K562 (cell line): Measurements from ENCODE around the gene SPAM1. TPM values are rescaled to one million over a fixed set of nuclear protein-coding genes. Genes with fewer than 3 reads are reported as not detected.

Experiments used
- ARNT ChIP-seq, 2 experiments: fragments of 450-650 bp; IDR thresholded peaks; 2 replicates each; pipeline ENCODE4 v1.6.1; 2016; ENCODE audit warnings: mild to moderate bottlenecking in 1 of 2
- BCL6 ChIP-seq: fragments of 250-450 bp; sonication (Bioruptor Pico); IDR thresholded peaks from 2 replicates; pipeline ENCODE4 v1.4.0; 2020
- BRF1 ChIP-seq: IDR thresholded peaks from 3 replicates; pipeline ENCODE4 v1.6.1; 2011; ENCODE audit warnings: borderline replicate concordance, mild to moderate bottlenecking; ENCODE audit not compliant: insufficient read length; ENCODE audit errors: extremely low read depth
- CBX2 ChIP-seq: fragments of 200-600 bp; sonication (generic); IDR thresholded peaks from one replicate; pipeline ENCODE4 v1.6.1; 2012; ENCODE audit warnings: mild to moderate bottlenecking, low read length, inconsistent platforms; ENCODE audit not compliant: insufficient read depth, poor library complexity, severe bottlenecking
- CUX1 ChIP-seq: fragments of 200-800 bp; sonication (Bioruptor generic); IDR thresholded peaks from 2 replicates; pipeline ENCODE4 v1.6.1; 2016; ENCODE audit warnings: missing genetic modification characterization, missing compliant biosample characterization
- EHMT2 ChIP-seq: fragments of 450-650 bp; IDR thresholded peaks from 2 replicates; pipeline ENCODE4 v1.6.1; 2018; ENCODE audit warnings: antibody characterized with exemption
- GTF2F1 ChIP-seq: IDR thresholded peaks from 2 replicates; pipeline ENCODE4 v1.6.1; 2011; ENCODE audit warnings: low read depth, low read length, improper control_type of control experiment
- MAZ ChIP-seq, 2 experiments: fragments of 450-650 bp in 1 of 2; sonication (generic) in 1 of 2; formaldehyde crosslinking; IDR thresholded peaks in 1 of 2; conservative IDR thresholded peaks in 1 of 2; 2 replicates each; pipeline versions ENCODE4 v1.4.0 to v1.5.0; 2020; ENCODE audit warnings: mild to moderate bottlenecking in 1 of 2, missing genetic modification reagents in 1 of 2
- MBD2 ChIP-seq: sonication (generic); IDR thresholded peaks from 2 replicates; pipeline ENCODE4 v1.6.1; 2016; ENCODE audit warnings: low read depth, borderline replicate concordance
- ZBTB2 ChIP-seq: fragments of 450-650 bp; IDR thresholded peaks from 2 replicates; pipeline ENCODE4 v1.6.1; 2016; ENCODE audit warnings: antibody characterized with exemption
- polyA plus RNA-seq, 8 experiments: library from polyadenylated mRNA; depleted of rRNA in 4 of 8; stranded (reverse) in 5 of 8; unstranded in 3 of 8; fragments of >200 nt; fragmentation: Nextera tagmentation in 2 of 8; fragmentation: Illumina TruSeq in 1 of 8; extraction: Ambion mirVana in 2 of 8; extraction: Trizol in 1 of 8; gene quantifications; 2 replicates each; pipeline versions ENCODE4 v1.2.1 to v1.2.3, GENCODE V29; 2011 to 2014; ENCODE audit warnings: inconsistent platforms in 1 of 8, missing spikeins in 1 of 8
- total RNA-seq, 7 experiments: library from RNA; depleted of rRNA in 6 of 7; stranded (reverse); fragments of >200 nt in 6 of 7; fragmentation: Illumina TruSeq in 2 of 7; extraction: Trizol in 2 of 7; gene quantifications; 2 replicates each; pipeline versions ENCODE4 v1.2.1 to v1.2.3, GENCODE V29; 2011 to 2021; ENCODE audit warnings: low replicate concordance in 1 of 7
- TF ChIP-seq, protein P1 (sequence below): sonication (generic); formaldehyde crosslinking; IDR thresholded peaks from 2 replicates; pipeline ENCODE4 v1.8.0; 2023; ENCODE audit warnings: mild to moderate bottlenecking, missing genetic modification reagents
- TF ChIP-seq, protein P2 (sequence below): fragments of 450-650 bp; IDR thresholded peaks from 2 replicates; pipeline ENCODE4 v1.6.1; 2018; ENCODE audit not compliant: partially characterized antibody
- TF ChIP-seq, protein P3 (sequence below), 2 experiments: fragments of 450-650 bp in 1 of 2; sonication (generic) in 1 of 2; formaldehyde crosslinking; conservative IDR thresholded peaks; 2 replicates each; pipeline versions ENCODE4 v1.4.0 to v1.8.1; 2020 to 2022; ENCODE audit warnings: mild to moderate bottlenecking in 1 of 2, missing genetic modification reagents in 1 of 2

SPAM1 gene
- total and polyA plus RNA-seq, 9 of the 15 experiments (the other 6 are each of a cell fraction or from before 2014, with no cell fraction given) = not detected

GRCh38 chr7:123996327-123996625 is 71.2 kb downstream of the SPAM1 start (continued):
- TF ChIP-seq, protein P1, sequence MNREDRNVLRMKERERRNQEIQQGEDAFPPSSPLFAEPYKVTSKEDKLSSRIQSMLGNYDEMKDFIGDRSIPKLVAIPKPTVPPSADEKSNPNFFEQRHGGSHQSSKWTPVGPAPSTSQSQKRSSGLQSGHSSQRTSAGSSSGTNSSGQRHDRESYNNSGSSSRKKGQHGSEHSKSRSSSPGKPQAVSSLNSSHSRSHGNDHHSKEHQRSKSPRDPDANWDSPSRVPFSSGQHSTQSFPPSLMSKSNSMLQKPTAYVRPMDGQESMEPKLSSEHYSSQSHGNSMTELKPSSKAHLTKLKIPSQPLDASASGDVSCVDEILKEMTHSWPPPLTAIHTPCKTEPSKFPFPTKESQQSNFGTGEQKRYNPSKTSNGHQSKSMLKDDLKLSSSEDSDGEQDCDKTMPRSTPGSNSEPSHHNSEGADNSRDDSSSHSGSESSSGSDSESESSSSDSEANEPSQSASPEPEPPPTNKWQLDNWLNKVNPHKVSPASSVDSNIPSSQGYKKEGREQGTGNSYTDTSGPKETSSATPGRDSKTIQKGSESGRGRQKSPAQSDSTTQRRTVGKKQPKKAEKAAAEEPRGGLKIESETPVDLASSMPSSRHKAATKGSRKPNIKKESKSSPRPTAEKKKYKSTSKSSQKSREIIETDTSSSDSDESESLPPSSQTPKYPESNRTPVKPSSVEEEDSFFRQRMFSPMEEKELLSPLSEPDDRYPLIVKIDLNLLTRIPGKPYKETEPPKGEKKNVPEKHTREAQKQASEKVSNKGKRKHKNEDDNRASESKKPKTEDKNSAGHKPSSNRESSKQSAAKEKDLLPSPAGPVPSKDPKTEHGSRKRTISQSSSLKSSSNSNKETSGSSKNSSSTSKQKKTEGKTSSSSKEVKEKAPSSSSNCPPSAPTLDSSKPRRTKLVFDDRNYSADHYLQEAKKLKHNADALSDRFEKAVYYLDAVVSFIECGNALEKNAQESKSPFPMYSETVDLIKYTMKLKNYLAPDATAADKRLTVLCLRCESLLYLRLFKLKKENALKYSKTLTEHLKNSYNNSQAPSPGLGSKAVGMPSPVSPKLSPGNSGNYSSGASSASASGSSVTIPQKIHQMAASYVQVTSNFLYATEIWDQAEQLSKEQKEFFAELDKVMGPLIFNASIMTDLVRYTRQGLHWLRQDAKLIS (CRISPR knock-in tag) = no peak
- TF ChIP-seq ZBTB2 (no peak), GTF2F1 (no peak), CUX1 (no peak), BRF1 (no peak), CBX2 (no peak), MBD2 (no peak), BCL6 (CRISPR knock-in tag) (no peak), EHMT2 (no peak), ARNT (IDR thresholded peaks at IDR 0.05) (no peak), MAZ (CRISPR knock-in tag; conservative IDR thresholded peaks at IDR 0.05 in 1 of 2, IDR thresholded peaks at IDR 0.05 in 1 of 2) (no peak)
- TF ChIP-seq, protein P2, sequence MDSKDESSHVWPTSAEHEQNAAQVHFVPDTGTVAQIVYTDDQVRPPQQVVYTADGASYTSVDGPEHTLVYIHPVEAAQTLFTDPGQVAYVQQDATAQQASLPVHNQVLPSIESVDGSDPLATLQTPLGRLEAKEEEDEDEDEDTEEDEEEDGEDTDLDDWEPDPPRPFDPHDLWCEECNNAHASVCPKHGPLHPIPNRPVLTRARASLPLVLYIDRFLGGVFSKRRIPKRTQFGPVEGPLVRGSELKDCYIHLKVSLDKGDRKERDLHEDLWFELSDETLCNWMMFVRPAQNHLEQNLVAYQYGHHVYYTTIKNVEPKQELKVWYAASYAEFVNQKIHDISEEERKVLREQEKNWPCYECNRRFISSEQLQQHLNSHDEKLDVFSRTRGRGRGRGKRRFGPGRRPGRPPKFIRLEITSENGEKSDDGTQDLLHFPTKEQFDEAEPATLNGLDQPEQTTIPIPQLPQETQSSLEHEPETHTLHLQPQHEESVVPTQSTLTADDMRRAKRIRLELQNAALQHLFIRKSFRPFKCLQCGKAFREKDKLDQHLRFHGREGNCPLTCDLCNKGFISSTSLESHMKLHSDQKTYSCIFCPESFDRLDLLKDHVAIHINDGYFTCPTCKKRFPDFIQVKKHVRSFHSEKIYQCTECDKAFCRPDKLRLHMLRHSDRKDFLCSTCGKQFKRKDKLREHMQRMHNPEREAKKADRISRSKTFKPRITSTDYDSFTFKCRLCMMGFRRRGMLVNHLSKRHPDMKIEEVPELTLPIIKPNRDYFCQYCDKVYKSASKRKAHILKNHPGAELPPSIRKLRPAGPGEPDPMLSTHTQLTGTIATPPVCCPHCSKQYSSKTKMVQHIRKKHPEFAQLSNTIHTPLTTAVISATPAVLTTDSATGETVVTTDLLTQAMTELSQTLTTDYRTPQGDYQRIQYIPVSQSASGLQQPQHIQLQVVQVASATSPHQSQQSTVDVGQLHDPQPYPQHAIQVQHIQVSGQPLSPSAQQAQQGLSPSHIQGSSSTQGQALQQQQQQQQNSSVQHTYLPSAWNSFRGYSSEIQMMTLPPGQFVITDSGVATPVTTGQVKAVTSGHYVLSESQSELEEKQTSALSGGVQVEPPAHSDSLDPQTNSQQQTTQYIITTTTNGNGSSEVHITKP = no peak
- TF ChIP-seq, protein P3, sequence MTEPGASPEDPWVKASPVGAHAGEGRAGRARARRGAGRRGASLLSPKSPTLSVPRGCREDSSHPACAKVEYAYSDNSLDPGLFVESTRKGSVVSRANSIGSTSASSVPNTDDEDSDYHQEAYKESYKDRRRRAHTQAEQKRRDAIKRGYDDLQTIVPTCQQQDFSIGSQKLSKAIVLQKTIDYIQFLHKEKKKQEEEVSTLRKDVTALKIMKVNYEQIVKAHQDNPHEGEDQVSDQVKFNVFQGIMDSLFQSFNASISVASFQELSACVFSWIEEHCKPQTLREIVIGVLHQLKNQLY (CRISPR knock-in tag; conservative IDR thresholded peaks at IDR 0.05) = no peak
